ENCODE results near the gene BRICD5. TPM values are rescaled to one million over a fixed set of nuclear protein-coding genes. Genes with fewer than 3 reads are reported as not detected.

BRICD5 gene
- total RNA-seq, 1 experiment from 2014 or later: 4.8 TPM

DNA sequence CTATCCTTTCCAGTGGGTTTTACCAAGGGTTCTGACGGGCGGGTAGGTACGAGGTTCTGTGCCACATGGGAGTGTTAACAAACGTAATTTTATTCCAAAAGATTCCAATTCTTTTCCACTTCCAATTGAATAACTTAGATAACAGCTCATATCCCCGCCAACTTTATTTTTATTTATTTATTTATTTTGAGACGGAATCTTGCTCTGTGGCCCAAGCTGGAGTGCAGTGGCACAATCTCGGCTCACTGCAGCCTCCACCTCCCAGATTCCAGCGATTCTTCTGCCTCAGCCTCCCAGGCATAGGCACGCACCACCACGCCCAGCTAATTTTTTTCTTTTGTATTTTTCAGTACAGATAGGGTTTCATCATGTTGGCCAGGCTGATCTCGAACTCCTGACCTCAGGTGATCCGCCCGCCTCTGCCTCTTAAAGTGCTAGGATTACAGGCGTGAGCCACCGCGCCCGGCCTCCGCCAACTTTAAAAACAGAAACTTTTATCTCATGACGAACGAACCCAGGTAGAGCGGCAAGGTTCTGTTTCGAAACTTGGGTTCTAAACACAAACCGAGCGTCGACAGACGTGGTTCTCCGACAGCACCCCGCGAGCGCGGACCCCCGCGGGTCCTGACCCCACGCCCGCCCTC, 40.1 kb upstream of the BRICD5 start:
- Histone ChIP-seq H3K79me2 (ENCODE audit: low read length) (peaks cover 26% of the 10 kb centered on the region), H3K9me3 (ENCODE audit: low read length) (no peaks in the 10 kb centered on the region), H4K20me1 (ENCODE audit: low read length) (no peaks in the 10 kb centered on the region), H3K4me3 (ENCODE audit: low read length) (peak overlapping the region; percentile 81), H3K9ac (ENCODE audit: low read length) (peak overlapping the region; percentile 72), H2AFZ (ENCODE audit: low read length) (no peak overlapping the region), H3K36me3 (ENCODE audit: low read depth, low read length) (peaks cover 13% of the 10 kb centered on the region; the same call in 1 of the 2 replicates), H3K4me1 (ENCODE audit: insufficient read depth, low read length) (peaks cover 9% of the 10 kb centered on the region), H3F3A (ENCODE audit: low read length, unreplicated experiment) (peaks cover 4% of the 10 kb centered on the region), H3K27ac (ENCODE audit: low read length) (peak overlapping the region; percentile 67; the same call in 1 of the 2 replicates), H3K27me3 (ENCODE audit: low read length) (no peaks in the 10 kb centered on the region), H3K4me2 (ENCODE audit: low read length) (peak overlapping the region; percentile 85), H3K9me2 (replicated peaks; ENCODE audit: low read length) (no peaks in the 10 kb centered on the region)
- ATAC-seq: peak; percentile 10
- CTCF ChIA-PET: interaction anchor here (0.6 to 1.8 kb wide), 4 partner anchors 26 to 189 kb away, joined by 3 to 18 read pairs (median 5); no protein-coding TSS in a partner anchor
- POLR2A ChIA-PET (ENCODE audit: unreplicated experiment): interaction anchor here (0.6 to 0.7 kb wide), 2 partner anchors 57 to 58 kb away, joined by 3 to 8 read pairs; no protein-coding TSS in a partner anchor
- TF ChIP-seq EZH2phosphoT487 (IDR thresholded peaks at IDR 0.05; ENCODE audit: borderline replicate concordance, low read length) (no peak), EZH2 (IDR thresholded peaks at IDR 0.05; ENCODE audit: low read length, unreplicated experiment) (no peak)
- TF ChIP-seq, protein P1, sequence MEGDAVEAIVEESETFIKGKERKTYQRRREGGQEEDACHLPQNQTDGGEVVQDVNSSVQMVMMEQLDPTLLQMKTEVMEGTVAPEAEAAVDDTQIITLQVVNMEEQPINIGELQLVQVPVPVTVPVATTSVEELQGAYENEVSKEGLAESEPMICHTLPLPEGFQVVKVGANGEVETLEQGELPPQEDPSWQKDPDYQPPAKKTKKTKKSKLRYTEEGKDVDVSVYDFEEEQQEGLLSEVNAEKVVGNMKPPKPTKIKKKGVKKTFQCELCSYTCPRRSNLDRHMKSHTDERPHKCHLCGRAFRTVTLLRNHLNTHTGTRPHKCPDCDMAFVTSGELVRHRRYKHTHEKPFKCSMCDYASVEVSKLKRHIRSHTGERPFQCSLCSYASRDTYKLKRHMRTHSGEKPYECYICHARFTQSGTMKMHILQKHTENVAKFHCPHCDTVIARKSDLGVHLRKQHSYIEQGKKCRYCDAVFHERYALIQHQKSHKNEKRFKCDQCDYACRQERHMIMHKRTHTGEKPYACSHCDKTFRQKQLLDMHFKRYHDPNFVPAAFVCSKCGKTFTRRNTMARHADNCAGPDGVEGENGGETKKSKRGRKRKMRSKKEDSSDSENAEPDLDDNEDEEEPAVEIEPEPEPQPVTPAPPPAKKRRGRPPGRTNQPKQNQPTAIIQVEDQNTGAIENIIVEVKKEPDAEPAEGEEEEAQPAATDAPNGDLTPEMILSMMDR (conservative IDR thresholded peaks at IDR 0.05; ENCODE audit: low read depth, low read length): no peak
- TSS peak; percentile 68 for BruUV-seq (replicated peaks)
- intact Hi-C loops (cut with micrococcal nuclease): no loop called here
- DNase-seq: no peak

DNA sequence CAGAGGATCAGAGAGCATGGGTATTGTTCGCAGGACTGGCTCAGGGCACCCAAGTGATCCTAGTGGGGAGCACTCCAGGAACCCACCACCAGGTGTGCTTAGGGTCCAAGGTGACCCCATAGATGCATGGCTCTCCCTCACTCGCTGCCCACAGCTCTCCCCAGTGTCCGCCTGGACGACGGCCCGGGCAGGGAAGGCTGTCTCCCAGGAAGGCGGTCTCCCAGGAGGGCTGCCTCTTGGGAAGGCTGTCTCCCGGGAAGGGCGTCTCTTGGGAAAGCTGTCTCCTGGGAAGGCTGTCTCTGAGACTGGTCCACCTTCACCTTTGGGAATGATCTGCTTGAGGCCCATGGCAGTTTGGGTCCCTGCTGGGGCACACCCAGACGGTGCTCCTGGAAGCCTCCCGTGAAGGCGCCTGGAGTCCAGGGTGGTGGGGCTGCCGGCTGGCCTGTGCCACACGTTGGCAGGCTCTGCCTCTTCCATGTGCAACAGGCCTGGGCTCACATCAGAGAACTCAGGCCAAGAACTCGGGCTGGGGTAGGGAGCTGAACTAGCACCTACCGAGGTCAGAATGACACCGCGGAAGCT, 35.7 kb upstream of the BRICD5 start:
- H3K4me3 ChIP-seq (ENCODE audit: low read length): no peak overlapping the region
- H4K20me1 ChIP-seq (ENCODE audit: low read length): no peaks in the 10 kb centered on the region
- DNase-seq (no peak), ATAC-seq (no peak)
- no peaks in the 10 kb centered on the region for H3K9me2 ChIP-seq (replicated peaks; ENCODE audit: low read length)
- no TSS peak for BruUV-seq (replicated peaks)
- H2AFZ ChIP-seq (ENCODE audit: low read length): no peak overlapping the region
- ChIA-PET CTCF (no interaction called here), POLR2A (ENCODE audit: unreplicated experiment) (no interaction called here)
- H3K9me3 ChIP-seq (ENCODE audit: low read length): no peaks in the 10 kb centered on the region
- peaks cover 26% of the 10 kb centered on the region for H3K79me2 ChIP-seq (ENCODE audit: low read length)
- no peaks in the 10 kb centered on the region for H3F3A ChIP-seq (ENCODE audit: low read length, unreplicated experiment)
- peaks cover 7% of the 10 kb centered on the region; the same call in 1 of the 2 replicates for H3K36me3 ChIP-seq (ENCODE audit: low read depth, low read length)
- intact Hi-C loops (cut with micrococcal nuclease): no loop called here
- peaks cover 7% of the 10 kb centered on the region; the same call in 1 of the 2 replicates for H3K4me1 ChIP-seq (ENCODE audit: insufficient read depth, low read length)
- no peak overlapping the region for H3K4me2 ChIP-seq (ENCODE audit: low read length)
- H3K9ac ChIP-seq (ENCODE audit: low read length): no peak overlapping the region
- TF ChIP-seq, protein P1 (conservative IDR thresholded peaks at IDR 0.05; ENCODE audit: low read depth, low read length): no peak
- TF ChIP-seq EZH2phosphoT487 (IDR thresholded peaks at IDR 0.05; ENCODE audit: borderline replicate concordance, low read length) (no peak), EZH2 (IDR thresholded peaks at IDR 0.05; ENCODE audit: low read length, unreplicated experiment) (no peak)
- H3K27me3 ChIP-seq (ENCODE audit: low read length): no peaks in the 10 kb centered on the region
- H3K27ac ChIP-seq (ENCODE audit: low read length): no peak overlapping the region
